CD1c-positive myeloid dendritic cell (primary cell): Measurements from ENCODE around the gene MAP7D1.

Experiments used
- DNase-seq: peaks from one replicate; pipeline ENCODE4 v3.0.0-alpha.2; 2016; ENCODE audit errors: extremely low spot score

The MAP7D1 gene

DNA sequence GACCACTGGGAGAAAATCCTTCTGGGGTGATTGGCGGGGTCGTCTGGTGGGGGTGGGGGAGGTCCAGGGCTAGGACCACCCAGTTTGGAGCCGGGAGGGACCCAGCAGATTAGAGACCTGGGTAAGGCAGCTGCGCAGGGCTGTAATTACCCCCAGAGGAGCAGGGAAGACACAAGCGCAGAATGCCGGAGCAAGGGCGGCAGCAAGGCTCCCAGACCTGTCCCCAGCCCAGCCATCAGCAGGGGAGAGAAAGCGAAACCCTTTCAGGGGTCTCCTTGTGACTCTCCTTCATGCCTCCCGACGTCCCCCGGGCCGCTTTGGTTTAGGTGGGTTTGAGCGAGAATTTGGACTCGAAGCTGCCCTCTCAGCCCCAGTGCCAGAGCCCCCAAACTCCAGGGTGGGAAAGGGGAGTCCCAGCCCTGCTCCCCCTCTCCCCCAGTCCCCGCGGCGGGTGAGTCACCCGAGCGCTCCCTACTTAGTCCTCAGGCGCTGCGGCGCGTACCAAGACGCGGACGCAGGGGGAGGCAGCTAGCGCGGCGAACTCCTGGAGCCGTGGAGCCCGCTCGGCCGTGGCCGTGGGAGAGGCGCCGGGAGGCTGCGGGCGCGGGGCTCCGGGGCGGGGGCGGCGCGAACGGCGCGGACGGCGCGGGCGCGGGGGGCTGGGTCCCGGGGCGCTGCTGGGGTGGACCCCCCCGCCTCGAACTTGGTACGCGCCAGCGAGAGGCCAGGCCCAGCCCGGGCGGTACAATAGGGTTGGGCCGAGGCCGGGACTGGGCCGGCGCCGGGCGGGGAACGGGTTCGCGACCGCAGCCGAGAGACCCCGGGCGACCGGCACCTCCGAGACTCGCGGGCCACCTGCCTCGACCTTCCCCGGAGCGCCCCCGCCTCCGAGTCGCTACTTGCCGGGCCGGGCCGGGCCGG lies at the start of gene MAP7D1:
TSS of gene MAP7D1 (plus strand) at position 753 of the 921 bp plus-strand sequence. CDS start 258 bp downstream, outside the sequence.
- peak; percentile 90 for DNase-seq

DNA sequence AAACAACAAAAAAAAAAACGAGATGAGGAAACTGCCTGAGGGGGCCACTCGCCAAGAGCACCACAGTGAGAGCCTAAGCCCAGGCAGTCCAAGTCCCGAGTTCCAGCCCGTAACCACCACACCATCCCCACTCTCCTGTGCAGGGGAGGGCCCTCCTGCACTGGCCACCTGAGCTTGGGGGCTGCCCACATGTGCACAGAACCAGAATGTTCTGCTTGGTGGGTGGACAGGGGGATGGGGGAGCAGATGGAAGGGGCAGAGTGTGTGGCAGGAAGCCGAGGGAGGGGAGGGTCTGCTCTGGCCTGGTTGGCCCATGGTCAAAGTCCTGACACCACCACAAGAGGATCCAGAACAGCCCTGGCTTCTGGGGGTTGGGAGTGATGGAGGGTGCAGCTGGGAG lies 49.7 kb upstream of the MAP7D1 start:
- no peak for DNase-seq

DNA sequence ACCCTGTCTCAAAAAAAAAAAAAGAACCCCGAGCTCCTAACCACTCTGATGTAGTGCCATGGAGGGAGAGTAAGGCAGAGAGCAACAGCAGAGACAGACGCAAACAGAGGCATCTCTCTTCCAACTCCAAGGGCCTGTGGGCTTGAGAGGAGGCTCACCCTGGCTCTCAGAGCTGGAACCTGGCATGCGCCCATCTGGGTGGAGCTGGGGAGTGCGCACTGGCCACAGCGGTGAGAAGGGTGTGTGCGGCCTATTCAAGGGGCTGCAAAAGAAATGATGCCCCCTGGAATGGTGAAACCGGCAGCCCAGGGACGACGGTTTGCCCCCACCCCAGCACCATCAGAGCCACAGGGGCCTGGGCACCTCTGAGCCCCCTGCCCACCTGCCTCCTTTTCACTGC lies 48.6 kb upstream of the MAP7D1 start:
- DNase-seq, result no peak

DNA sequence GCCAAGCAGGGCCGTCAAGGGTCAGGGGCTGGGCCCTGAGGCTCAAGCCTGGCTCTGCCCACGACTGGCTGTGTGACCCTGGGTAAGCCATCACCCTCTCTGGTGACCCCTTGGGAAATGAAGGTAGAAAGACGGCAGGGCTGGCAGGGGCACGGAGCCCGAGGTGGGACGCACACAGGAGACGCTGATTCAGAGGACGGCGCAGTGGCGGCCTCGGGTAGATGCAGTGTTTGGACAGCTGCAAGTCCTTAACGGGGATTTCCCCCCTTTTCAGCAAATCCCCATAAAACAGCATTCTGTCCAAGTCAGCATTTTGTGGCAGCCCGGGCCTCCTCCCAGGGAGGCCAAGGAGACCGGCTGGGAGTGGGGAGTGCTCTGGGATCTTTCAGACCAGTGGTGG lies 47.6 kb upstream of the MAP7D1 start:
- DNase-seq, result no peak

DNA sequence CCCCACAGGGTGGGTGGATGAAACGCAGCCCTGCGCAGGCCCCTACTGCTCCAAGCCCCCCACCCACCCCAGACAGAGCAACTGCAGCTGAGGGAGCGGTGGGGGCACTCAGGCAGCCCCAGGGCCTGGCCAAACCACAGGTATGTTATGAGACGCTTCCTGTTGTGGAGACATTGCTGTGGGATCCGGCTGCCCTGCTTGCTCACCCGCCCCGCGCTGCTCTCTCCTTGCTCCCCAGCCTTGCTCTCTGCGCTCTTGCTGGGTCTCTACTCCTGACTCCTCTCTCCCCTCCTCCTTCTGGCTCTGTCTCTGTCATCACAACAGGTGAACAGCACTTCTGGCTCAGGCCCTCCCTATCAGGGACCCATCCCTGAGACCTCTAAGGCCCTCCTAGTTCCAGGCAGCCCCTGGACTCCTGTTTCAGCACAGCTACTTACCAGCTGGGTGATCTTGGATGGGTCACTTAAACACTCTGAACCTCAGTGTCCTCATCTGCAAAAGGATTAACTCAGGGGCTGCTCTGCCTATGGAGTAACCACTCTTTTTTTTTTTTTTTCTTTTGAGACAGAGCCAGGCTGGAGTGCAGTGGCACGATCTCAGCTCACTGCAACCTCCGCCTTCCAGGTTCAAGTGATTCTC lies 46.8 kb upstream of the MAP7D1 start:
- no peak for DNase-seq

DNA sequence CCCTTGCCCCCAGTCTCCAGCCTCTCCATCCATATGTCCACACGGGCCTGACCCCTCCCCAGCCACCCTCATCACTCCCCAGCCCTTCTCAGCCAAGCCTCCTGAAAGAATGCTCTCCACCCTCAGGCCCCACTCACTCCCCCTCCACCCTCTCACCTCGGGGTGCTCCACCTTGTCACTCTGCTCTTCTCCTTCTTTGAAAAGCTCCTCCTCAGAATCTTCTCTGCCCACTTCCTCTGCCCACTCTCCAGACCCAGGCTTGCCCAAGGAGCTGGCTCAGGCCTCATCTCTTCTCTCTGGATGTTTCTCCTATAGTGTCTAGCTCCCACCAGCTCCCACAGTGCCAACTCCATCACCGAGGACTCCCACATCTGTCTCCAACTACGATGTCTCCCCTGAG lies 44.8 kb upstream of the MAP7D1 start:
- no peak for DNase-seq

DNA sequence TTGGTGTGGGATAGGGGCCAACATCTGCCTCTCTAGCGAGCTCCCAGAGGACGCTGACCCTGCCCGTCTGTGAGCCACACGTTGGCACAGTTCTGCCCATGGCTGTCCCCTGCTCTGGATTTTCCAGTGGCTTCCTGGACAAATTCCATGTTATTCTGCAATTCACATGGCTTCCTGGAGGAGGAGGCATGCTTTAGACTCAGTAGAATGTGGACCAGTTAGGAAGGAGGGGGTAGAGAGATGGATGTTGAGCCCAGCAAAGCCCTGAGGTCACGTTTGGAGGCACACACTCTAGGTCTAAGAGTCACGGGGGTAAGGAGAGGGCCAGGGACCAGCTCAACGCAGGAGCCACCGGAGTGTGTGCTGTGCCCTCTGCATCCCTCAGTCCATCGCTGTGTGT lies 43.1 kb upstream of the MAP7D1 start:
- no peak for DNase-seq

DNA sequence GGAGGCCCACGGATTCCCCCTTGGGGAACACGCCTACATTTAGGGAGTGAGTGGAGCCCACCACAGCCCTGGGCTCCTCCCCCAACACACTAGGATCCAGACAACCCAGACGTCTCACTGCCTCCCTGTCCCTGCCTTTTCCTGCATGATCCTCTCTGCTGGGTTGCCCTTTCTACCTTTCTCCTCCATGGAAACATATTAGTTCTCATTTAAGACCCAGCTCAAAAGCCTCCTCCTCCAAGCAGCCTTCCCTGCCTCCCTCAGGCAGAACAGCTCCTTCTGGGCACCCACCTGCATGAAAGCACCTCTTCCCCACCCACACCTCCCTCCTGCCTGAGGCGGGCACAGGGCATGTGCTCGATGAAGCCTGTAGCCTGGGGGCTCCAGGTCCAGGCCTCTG lies 41.6 kb upstream of the MAP7D1 start:
- no peak for DNase-seq

DNA sequence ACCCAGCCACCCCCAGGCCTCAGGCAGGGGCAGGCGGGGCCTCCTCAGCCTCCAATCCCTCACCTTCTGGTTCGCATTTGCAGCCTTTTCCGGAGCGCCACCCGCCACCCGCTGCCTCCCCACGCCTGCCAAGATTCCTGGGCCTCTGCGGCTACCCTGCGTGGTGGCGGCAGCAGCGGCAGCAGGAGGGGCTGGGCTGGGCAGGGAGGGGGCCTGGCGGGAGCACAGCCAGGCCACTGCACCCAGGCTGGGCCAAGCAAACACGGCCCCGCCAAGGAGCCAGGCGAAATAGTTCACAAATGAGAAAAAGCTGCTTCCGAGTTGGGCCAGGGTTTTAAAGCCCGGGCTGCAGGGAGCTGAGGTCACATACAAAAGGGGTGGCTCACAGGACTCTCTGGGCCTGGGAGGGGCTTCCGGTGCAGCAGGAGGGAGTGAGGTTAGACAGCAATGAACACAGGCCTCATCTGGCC lies 40.7 kb upstream of the MAP7D1 start:
- no peak for DNase-seq

DNA sequence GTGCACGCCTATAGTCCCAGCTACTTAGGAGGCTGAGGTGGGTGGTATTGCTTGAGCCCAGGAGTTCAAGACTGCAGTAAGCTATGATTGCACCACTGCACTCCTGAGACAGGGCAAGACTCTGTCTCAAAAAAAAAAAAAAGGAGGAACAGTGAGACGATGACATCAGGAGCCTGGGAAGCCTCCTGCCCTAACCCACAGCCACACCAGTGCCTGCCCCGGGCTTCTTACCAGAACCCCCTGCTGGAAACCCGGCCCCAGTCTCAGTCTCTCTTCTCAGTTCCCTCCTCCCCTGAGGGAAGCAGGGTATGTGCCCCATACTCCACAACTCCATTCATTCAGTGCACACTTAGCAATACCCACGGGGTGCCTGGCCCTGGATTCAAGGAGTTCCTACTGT lies 40.0 kb upstream of the MAP7D1 start:
- peak; percentile 78 for DNase-seq

DNA sequence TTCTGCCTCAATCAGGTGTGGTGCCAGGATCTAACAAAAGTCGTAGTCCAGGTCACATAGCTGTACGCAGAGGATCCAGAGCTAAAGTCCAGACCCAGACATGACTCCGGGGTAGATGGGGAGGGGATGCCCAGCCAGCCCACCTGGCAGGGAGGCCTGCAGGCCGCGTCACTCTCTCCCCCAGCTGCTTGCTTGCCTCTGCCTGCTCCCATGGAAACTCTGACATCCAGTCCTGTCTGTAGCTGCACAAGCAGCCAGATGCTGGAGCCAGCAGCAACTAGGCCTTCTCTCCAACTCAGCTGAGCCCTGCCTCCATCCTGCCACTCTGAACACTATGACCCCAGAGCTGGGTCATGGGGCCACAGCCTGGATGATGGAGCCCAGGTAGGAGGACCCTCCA lies 39.1 kb upstream of the MAP7D1 start:
- DNase-seq, result no peak

DNA sequence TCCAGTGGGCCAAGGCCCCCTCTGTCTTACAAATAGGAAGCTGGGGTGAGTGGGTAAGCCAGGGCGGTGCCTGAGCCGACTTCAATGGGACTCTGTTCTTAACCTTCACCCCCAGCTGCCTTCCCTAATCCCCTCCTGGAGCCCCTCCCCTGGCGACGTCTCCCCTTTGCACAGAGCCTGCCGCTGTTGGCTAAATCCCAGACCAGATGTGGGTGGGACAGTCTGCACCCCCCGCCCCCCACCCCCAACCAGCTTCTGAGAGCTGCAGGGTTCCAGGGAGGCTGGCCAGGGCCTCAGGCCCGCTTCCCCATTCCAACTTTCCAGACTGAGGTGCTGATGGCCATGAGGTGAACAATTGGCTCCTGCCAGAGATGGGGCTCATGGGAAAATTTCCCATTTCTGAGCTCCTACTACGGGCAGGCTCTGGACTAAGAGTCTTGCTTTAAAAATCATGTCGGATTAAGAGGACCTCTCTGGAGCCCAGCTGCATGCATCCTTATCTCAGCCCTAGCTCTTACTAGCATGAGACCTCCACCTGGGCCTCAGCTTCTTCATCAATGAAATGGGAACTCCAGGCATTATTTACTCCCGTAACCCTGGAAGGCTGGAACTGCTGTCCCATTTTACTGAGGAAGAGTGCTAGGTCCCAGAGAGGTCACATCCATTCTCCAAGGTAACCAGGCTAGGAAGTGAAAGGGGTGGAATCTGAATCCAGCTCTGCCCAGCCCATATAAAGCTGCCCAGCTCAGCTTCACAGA lies 37.3 kb upstream of the MAP7D1 start:
- DNase-seq, result no peak

DNA sequence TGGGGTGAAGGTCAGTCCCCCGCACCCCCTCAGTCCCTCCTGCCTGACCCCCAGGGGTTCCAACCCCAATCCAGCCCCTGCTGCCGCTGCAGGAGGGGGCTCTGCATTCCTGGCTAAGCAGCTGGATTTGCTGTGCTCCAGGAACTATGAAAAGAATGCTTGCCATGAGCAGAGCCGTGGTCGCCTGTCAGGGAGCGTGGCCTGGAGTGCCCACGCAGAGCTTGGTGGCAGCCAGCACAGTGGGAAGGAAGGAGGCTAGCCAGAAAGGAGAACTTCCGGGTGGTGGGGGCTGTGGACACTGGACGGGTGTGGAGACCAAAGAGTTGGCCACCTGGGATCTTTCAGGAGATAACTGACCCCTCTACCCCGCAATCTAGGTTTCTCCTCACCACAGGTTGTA lies 36.5 kb upstream of the MAP7D1 start:
- peak; percentile 68 for DNase-seq

DNA sequence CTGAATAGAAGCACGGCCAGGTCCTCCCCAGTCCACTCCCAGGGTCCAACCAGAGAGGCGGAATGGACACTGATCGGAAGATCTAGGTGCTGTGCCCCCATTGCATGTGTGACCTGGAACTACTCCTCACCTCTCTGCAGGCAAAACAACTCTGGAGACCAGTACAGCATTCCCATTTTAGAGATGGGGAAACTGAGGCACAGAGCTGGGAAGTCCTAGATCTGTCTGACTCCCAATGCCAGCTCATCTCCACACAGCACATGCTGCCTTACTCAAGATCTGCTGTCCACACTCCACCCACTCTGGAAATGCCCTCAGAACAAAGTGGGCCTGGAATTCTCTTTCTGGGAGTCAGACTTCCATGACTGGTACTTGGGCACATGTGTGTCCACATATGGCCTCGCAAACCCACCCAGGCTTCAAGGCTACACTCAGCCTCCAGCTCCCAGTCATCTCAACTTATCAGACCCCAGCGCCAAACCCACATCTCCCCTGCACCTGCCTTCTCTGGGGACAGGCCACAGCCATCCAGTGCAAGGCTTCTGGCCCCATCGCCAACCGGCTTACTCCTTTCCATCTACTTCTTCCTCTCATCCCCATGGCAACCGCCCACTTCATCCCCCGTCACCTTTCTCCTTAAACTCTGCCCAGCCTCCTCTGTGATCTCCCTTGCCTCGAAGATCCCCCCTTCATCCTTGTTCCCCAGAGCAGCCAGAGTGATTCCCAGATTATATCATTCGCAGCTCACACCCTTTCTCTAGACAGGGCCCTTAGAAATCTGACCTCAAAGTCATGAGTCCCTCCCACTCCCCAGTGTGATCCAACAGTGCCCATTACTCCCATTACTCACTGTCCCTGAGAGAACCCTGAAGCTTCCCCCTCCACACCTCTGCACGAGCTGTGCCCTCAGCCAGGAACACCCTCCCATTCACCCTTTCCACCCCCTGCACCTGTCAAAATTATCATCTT lies 33.6 kb upstream of the MAP7D1 start:
- DNase-seq, result peak; percentile 59

DNA sequence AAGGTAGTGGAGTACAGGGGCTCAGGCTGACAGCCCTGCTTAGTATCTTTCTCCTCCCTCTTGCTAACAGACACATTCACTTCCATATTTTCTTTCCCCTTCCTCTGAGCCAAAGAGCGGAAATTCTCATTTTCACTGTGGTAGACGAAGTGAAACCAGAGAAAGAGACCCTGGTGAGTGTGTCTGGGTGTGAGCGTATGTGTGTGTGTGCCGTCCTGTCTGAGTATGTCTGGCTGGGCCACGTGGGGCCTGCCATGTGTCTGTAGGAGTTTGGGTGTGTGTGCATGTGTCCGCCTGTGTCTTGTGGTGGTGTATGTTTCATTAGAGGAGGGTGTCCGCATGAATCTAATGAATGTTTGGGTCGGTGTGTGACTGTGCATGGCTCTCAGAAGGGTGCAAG lies 32.6 kb upstream of the MAP7D1 start:
- peak; percentile 91 for DNase-seq

DNA sequence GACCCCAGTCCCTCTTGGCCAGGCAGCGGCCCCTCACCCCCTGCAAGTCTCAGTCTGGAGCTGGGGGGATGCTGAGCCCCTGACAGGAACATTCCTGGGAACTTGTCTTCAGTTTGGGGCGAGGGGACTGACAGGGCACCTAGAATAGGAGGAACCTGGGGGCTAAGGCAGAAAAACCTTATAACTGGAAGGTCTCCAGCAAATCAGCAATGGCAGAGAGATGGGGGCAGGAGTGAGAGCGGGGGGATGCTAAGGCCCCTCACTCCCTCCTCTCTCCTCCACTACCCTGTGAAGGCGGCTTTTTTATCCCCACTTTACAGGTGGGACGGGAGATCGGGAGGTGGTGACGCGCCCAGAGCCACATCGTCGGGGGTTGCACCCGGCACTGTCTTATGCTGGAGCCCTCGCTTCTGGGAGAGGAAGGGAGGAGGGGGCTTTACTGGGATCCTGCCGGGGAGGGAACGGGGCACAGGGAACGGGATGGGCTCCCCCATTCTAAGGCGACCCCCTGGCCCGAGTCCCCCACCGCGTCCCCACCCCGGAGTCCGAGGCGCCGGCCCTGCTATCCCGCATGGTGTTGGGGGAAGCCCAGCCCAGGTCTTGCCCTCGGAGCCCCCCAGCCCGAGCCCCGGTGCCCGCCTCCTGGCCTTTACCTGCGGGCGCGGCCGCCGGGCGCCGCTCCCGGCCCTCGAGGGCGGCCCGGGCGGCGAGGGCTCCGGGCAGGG lies 31.4 kb upstream of the MAP7D1 start:
- DNase-seq, result no peak

DNA sequence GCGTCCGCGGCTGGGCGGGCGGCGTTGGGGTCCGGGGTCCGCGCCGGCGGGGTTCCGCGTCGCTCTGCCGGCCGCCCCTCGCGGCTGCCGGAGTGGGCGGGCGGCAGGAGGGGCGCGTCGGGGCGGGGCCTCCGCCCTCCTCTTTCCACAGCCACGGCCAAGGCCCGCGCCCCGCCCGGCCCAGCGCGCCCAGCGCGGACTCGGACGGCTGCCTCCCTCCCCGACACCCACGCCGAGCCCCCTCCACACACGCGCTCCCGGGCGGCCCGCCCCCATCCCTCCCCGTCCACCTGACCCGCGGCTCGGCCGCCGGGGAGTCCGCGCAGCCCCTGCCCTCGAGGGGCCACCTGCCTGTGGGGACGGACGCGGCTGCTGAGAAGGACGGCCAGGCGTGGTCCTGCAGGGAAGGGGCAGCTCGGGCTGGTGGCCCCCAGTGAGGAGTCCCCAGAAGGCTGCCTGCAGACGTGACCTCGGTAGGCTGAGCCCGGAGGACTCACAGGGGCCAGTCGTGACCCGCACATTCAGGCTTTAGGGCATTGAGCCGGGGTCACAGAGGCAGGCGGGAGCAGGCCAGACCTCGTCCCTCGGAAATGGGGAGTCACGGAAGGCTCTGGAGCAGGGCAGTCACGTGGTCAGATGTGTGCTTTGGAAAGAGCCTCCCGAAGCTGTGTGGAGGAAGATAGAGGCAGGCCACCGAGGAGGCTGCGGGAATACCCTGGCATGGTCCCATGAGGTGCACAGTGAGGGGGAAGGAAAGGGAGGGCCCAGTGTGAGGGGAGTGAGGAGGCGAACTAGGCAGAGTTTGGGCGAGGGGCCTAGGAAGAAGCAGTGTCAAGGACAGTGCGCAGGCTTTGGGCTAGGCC lies 30.6 kb upstream of the MAP7D1 start, which contains the start of gene COL8A2:
TSS of gene COL8A2 (minus strand) at position 94 of the 863 bp plus-strand sequence. CDS start 24,980 bp downstream, outside the sequence.
- DNase-seq, result peak; percentile 8

DNA sequence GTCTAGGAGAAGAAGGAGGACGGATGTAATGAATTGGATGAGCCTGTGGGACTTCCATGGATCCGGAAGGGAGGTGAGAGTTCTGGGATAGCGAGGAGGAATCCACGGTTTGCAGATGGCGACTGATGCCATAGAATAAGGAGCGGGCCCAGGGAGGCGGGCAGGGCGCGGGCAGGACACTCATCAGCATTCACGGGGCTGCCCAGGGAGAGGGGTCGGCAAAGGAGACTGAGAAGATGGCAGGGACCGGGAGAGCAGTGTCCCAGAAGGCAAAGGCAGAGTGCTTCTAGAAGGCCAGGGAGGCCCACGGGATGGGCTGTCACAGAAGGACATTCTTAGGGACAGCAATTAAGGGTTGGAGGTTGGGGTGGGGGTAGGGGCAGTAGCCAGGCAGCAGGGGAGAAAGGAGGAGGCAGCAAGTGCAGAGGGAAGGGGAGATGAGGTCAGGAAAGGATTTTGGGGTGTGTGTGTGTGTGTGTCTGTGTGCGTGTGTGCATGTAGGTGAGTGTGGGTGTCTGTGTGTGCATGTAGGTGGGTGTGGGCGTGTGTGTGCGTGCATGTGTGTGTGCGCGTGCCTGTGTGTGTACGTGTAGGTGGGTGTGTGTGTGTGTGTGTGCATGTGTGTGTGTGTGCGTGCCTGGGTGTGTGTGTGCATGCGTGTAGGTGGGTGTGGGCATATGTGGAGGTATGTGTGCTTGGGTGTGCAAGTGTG lies 29.8 kb upstream of the MAP7D1 start:
- DNase-seq, result no peak
